ENCODE data around the gene SLC30A10.
"Not testable (repeated sequence)": the region's sequence is repeated elsewhere in the genome, so short reads cannot be mapped to it uniquely, and the experiment has no call there.

The SLC30A10 gene

DNA sequence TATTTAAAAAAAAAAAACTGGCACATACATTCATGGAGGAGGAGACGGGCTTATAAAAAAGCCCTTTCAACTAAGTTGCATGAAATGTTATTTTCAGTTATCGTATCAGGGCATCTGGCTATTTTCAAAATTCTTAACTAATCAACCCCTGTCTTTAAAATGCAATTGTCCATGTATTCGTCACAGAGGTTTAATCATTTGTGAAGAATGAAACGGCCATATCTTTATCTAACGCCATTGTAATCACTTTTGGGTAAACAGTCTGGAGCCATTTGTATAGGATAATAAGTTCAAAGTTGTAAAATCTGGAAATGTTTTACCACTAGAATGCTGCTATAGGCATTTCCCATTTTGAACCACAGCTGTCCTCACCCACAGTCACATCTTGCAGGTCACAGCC, 30.4 kb downstream of the SLC30A10 start:
- Histone ChIP-seq H3K9me3 (ENCODE audit: low read depth, low read length) (no peaks in the 10 kb centered on the region), H3K36me3 (ENCODE audit: insufficient read depth, low read length) (no peaks in the 10 kb centered on the region), H3K27ac (no peak overlapping the region), H3K4me3 (no peak overlapping the region), H3K9ac (ENCODE audit: insufficient read length) (no peak overlapping the region)
- DNase-seq (ENCODE audit: low read depth, low spot score), result no peak
- TF ChIP-seq FOXP2 (optimal IDR thresholded peaks at IDR 0.05; ENCODE audit: control extremely low read depth, extremely low read length, insufficient read depth) (no peak), EZH2 (IDR thresholded peaks at IDR 0.05) (no peak), POLR2AphosphoS5 (IDR thresholded peaks at IDR 0.05; ENCODE audit: borderline replicate concordance, low read depth, low read length) (no peak)

DNA sequence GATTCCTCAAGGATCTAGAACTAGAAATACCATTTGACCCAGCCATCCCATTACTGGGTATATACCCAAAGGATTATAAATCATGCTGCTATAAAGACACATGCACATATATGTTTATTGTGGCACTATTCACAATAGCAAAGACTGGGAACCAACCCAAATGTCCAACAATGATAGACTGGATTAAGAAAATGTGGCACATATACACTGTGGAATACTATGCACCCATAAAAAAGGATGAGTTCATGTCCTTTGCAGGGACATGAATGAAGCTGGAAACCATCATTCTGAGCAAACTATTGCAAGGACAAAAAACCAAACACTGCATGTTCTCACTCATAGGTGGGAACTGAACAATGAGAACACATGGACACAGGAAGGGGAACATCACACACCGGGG, 36.1 kb downstream of the SLC30A10 start:
- not testable (repeated sequence) for H3K27ac ChIP-seq; H3K4me3 ChIP-seq; H3K9me3 ChIP-seq (ENCODE audit: low read depth, low read length); H3K9ac ChIP-seq (ENCODE audit: insufficient read length); H3K36me3 ChIP-seq (ENCODE audit: insufficient read depth, low read length); DNase-seq (ENCODE audit: low read depth, low spot score)

DNA sequence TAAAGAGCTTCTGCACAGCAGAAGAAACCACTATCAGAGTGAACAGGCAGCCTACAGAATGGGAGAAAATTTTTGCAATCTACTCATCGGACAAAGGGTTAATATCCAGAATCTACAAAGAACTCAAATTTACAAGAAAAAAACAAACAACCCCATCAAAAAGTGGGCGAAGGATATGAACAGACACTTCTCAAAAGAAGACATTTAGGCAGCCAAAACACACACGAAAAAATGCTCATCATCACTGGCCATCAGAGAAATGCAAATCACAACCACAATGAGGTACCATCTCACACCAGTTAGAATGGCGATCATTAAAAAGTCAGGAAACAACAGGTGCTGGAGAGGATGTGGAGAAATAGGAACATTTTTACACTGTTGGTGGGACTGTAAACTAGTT, 36.5 kb downstream of the SLC30A10 start:
- H3K4me3 ChIP-seq; H3K36me3 ChIP-seq (ENCODE audit: insufficient read depth, low read length); H3K9ac ChIP-seq (ENCODE audit: insufficient read length); H3K27ac ChIP-seq; H3K9me3 ChIP-seq (ENCODE audit: low read depth, low read length); DNase-seq (ENCODE audit: low read depth, low spot score): not testable (repeated sequence)

- H3K9ac ChIP-seq (ENCODE audit: insufficient read length); H3K27ac ChIP-seq; H3K36me3 ChIP-seq (ENCODE audit: insufficient read depth, low read length); H3K4me3 ChIP-seq; H3K9me3 ChIP-seq (ENCODE audit: low read depth, low read length); DNase-seq (ENCODE audit: low read depth, low spot score): not testable (repeated sequence)
Observed at GRCh38 chr1:219888667-219889066, 39.7 kb downstream of the SLC30A10 start.

- Histone ChIP-seq H3K9me3 (ENCODE audit: low read depth, low read length) (no peaks in the 10 kb centered on the region), H3K4me3 (no peak overlapping the region), H3K27ac (no peak overlapping the region), H3K36me3 (ENCODE audit: insufficient read depth, low read length) (no peaks in the 10 kb centered on the region), H3K9ac (ENCODE audit: insufficient read length) (no peak overlapping the region)
- TF ChIP-seq EZH2 (IDR thresholded peaks at IDR 0.05) (no peak), FOXP2 (optimal IDR thresholded peaks at IDR 0.05; ENCODE audit: control extremely low read depth, extremely low read length, insufficient read depth) (no peak), POLR2AphosphoS5 (IDR thresholded peaks at IDR 0.05; ENCODE audit: borderline replicate concordance, low read depth, low read length) (no peak)
- DNase-seq (ENCODE audit: low read depth, low spot score), result no peak
Observed at GRCh38 chr1:219885680-219886079, 42.7 kb downstream of the SLC30A10 start.

- Histone ChIP-seq H3K9ac (ENCODE audit: insufficient read length) (no peak overlapping the region), H3K9me3 (ENCODE audit: low read depth, low read length) (no peaks in the 10 kb centered on the region), H3K4me3 (no peak overlapping the region), H3K27ac (no peak overlapping the region), H3K36me3 (ENCODE audit: insufficient read depth, low read length) (no peaks in the 10 kb centered on the region)
- DNase-seq (ENCODE audit: low read depth, low spot score), result no peak
- TF ChIP-seq POLR2AphosphoS5 (IDR thresholded peaks at IDR 0.05; ENCODE audit: borderline replicate concordance, low read depth, low read length) (no peak), EZH2 (IDR thresholded peaks at IDR 0.05) (no peak), FOXP2 (optimal IDR thresholded peaks at IDR 0.05; ENCODE audit: control extremely low read depth, extremely low read length, insufficient read depth) (no peak)
Observed at GRCh38 chr1:219883400-219884332, 44.7 kb downstream of the SLC30A10 start.

GRCh38 chr1:219882755-219883154, 45.6 kb downstream of the SLC30A10 start:
- DNase-seq (ENCODE audit: low read depth, low spot score), result no peak
- no peak overlapping the region for H3K9ac ChIP-seq (ENCODE audit: insufficient read length)
- H3K36me3 ChIP-seq (ENCODE audit: insufficient read depth, low read length), result no peaks in the 10 kb centered on the region
- H3K9me3 ChIP-seq (ENCODE audit: low read depth, low read length), result no peaks in the 10 kb centered on the region
- no peak overlapping the region for H3K27ac ChIP-seq
- TF ChIP-seq EZH2 (IDR thresholded peaks at IDR 0.05) (no peak), POLR2AphosphoS5 (IDR thresholded peaks at IDR 0.05; ENCODE audit: borderline replicate concordance, low read depth, low read length) (no peak), FOXP2 (optimal IDR thresholded peaks at IDR 0.05; ENCODE audit: control extremely low read depth, extremely low read length, insufficient read depth) (no peak)
- no peak overlapping the region for H3K4me3 ChIP-seq

DNA sequence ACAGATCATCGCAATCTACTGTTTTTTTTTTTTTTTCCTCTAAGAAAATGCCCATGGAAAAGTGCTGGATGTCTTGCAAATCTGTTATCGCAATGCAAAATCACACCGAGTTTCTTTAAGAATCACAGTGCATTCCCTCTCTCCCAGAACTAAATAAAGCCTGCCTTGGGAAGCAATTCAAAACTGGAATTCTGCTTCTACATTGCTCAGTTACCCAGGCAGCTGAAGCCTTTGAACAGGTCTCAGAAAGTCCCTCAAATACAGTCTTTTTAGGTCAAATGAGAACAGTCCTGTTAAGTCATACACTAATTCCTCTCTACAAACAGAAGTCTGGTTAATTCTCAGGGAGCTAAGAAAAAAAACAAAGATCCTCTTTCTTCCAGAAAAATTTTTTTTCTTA, 46.3 kb downstream of the SLC30A10 start:
- H3K9me3 ChIP-seq (ENCODE audit: low read depth, low read length), result no peaks in the 10 kb centered on the region
- no peak for TF ChIP-seq POLR2AphosphoS5 (IDR thresholded peaks at IDR 0.05; ENCODE audit: borderline replicate concordance, low read depth, low read length)
- TF ChIP-seq EZH2 (IDR thresholded peaks at IDR 0.05), result no peak
- TF ChIP-seq FOXP2 (optimal IDR thresholded peaks at IDR 0.05; ENCODE audit: control extremely low read depth, extremely low read length, insufficient read depth), result no peak
- no peak for DNase-seq (ENCODE audit: low read depth, low spot score)
- H3K4me3 ChIP-seq, result no peak overlapping the region
- H3K27ac ChIP-seq, result no peak overlapping the region
- no peak overlapping the region for H3K9ac ChIP-seq (ENCODE audit: insufficient read length)
- no peaks in the 10 kb centered on the region for H3K36me3 ChIP-seq (ENCODE audit: insufficient read depth, low read length)

- no peak overlapping the region for H3K27ac ChIP-seq
- no peak for TF ChIP-seq EZH2 (IDR thresholded peaks at IDR 0.05)
- no peak for TF ChIP-seq FOXP2 (optimal IDR thresholded peaks at IDR 0.05; ENCODE audit: control extremely low read depth, extremely low read length, insufficient read depth)
- no peak for TF ChIP-seq POLR2AphosphoS5 (IDR thresholded peaks at IDR 0.05; ENCODE audit: borderline replicate concordance, low read depth, low read length)
- no peak overlapping the region for H3K4me3 ChIP-seq
- H3K9me3 ChIP-seq (ENCODE audit: low read depth, low read length), result no peaks in the 10 kb centered on the region
- H3K36me3 ChIP-seq (ENCODE audit: insufficient read depth, low read length), result no peaks in the 10 kb centered on the region
- H3K9ac ChIP-seq (ENCODE audit: insufficient read length), result no peak overlapping the region
- no peak for DNase-seq (ENCODE audit: low read depth, low spot score)
Observed at GRCh38 chr1:219880765-219881457, 47.4 kb downstream of the SLC30A10 start.
